ENCODE measurements around the gene CDX1.

CDX1 gene

GRCh38 chr5:150184990-150185912 is 18.7 kb downstream of the CDX1 start:
- DNase-seq = no peak

DNA sequence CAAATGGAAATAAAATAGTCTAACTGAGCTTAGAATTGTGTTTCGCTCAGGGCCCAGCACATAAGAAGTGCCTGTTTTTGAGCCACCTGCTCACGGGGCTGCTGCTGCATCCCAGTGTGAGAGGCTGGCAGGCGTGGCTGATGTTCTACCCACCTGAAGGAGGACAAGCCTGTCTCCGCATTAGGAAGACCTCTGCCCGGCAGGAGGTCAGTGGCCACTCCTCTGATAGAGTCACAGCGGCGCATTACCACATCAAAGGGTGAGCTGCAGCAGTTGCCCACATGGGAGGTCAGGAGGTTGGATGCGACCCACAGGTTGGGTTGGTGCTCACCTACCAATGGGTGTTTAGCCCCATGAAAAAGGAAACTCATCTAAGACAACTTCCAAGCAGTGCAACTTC is 19.6 kb downstream of the CDX1 start:
- DNase-seq = no peak

DNA sequence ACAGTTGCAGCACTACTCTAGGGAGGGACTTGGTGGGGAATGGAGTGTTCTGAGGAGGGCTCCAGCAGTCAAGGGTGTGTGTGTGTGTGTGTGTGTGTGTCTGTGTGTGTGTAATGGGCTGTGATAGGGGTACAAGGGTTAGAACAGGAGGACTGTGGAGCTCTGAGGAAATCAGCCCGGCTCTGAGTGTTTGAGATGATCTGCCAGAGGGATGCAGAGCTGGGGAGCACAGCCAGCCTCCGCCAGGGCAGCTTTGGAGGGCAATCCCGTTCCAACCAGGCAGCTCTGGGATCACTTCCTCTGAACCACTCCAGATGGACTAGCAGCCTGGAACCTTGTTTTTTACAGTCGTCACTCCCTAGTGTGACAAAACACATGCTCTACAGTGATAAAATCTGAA is 20.3 kb downstream of the CDX1 start:
- no peak for DNase-seq

DNA sequence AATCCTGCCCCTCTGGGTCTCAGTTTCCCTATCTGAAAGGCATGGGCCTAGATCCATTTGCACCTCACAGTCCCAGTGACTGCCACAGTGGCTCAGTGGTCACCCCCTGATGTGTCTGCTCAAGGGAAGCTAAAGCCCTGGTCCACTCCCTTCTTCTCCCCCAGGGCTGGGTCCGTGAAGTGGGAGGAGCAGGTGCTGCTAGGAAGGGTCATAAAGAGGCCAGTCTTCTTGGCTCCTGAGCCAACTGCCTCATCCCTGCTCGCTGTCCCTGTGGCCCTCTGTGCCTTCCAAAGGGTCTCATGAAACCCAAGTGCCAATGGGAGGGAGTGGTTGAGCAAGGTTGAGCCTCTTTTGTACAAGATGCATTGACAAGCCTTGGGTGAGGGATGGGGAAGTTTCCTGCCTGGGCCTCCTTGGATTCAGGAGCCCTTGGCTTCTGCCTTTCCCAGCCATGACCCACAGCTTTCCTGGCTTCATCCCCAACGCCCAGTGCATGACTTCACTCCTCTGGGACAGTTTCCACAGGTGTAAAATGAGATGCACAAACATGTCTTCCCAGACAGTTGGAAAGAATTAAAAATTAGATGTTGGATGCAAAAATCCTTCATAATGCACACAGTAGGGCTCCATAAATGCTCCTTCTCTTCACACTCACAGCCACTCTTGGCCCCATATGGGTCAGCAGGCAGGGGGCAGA is 21.7 kb downstream of the CDX1 start:
- DNase-seq = no peak

DNA sequence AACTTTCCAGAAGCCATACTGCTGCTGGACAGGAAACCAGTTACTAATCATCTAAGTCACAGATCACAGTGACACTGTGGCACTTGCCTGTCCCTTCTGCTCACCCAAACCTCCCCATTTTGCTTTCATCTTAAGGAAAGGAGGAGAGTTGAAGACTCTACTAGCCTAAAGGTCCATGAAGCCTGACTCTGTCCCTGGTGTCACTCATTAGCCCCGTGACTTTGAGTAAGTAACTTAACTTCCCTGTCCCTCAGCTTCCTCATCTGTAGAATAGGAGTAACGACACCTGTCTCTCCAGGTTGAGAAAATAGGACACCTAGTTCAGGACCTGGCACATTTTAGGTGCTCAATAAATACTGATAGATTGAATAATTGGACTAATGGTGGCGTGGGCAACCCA is 22.7 kb downstream of the CDX1 start:
- no peak for DNase-seq

GRCh38 chr5:150189728-150190502 is 23.3 kb downstream of the CDX1 start, which contains the start of gene SLC6A7:
SLC6A7 (plus strand) TSS chr5:150190062; CDS start chr5:150190328, 266 bp downstream.
- DNase-seq = no peak

DNA sequence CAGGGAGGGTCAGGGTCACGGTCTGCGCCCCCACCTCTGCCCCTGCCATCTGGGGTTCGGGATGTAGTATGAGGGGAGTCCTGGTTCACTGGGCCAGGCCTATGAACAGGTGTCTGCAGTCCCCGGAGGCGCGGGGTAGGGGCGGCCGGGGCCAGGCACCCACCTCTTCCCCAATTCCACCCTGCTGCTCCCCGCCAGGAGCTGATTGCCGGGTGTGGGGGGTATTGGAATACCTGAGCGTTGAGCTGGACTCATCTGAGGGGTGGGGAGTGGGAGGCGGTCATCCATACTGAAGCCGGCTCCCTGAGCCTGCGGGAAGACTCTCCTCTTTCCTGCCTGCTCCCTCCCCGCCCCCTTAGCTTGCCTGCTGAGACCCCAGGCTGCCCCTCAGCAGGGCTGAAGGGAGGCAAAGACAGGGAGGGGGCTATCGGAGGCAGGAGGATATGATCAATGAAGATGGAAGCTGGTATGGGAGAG is 24.0 kb downstream of the CDX1 start:
- DNase-seq = no peak

DNA sequence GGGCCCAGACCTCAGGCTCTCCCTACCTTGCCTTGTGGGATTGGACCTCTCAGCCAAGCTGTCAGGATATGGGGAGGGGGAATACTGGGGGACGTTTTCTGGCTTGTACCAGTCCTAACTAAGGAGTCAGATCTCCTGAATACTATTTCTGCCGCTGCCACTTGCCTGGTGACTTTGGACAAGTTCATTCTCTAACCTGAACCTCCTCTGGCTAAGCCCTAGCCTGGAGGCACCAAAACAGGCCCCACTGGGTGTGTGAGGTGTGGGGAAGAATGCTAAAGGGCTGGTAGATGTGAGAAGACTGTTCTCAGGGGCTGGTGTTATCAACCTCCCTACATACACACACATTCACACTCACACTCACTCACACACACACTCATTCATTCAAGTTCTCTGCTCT is 24.4 kb downstream of the CDX1 start:
- no peak for DNase-seq

- DNase-seq = no peak
These were observed 25.9 kb downstream of the CDX1 start for GRCh38 chr5:150192462-150192861.

- DNase-seq = no peak
These were observed 29.3 kb downstream of the CDX1 start for GRCh38 chr5:150195736-150196485.

GRCh38 chr5:150196514-150196913 is 29.9 kb downstream of the CDX1 start:
- DNase-seq = no peak

DNA sequence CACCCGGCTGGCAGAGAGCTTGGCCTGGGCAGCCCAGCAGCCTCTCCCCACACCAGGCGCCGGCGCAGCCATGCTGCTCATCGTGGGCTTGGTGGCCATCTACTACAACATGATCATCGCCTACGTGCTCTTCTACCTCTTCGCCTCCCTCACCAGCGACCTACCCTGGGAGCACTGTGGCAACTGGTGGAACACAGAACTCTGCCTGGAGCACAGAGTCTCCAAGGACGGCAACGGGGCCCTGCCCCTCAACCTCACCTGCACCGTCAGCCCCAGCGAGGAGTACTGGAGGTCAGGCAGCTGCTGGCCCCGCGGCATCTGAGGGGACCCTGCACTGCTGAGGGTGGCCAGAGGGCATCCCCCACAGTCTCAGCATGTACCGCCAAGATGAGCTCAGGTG is 30.4 kb downstream of the CDX1 start:
- no peak for DNase-seq

- DNase-seq = no peak
These were observed 30.9 kb downstream of the CDX1 start for GRCh38 chr5:150197476-150197875.

DNA sequence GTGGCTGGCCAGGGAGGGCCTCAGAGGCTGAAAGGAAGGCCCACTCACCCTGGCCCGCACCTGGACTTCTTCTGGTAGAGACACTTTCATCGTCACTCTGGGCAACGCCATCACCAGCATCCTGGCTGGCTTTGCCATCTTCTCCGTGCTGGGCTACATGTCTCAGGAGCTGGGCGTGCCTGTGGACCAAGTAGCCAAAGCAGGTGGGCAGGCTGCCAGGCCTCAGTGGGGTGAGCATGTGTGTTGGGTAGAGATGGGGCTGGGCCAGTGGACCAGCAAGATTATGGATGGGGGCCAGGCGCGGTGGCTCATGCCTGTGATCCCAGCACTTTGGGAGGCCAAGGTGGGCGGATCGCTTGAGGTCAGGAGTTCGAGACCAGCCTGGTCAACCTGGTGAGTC is 35.9 kb downstream of the CDX1 start:
- DNase-seq = no peak

DNA sequence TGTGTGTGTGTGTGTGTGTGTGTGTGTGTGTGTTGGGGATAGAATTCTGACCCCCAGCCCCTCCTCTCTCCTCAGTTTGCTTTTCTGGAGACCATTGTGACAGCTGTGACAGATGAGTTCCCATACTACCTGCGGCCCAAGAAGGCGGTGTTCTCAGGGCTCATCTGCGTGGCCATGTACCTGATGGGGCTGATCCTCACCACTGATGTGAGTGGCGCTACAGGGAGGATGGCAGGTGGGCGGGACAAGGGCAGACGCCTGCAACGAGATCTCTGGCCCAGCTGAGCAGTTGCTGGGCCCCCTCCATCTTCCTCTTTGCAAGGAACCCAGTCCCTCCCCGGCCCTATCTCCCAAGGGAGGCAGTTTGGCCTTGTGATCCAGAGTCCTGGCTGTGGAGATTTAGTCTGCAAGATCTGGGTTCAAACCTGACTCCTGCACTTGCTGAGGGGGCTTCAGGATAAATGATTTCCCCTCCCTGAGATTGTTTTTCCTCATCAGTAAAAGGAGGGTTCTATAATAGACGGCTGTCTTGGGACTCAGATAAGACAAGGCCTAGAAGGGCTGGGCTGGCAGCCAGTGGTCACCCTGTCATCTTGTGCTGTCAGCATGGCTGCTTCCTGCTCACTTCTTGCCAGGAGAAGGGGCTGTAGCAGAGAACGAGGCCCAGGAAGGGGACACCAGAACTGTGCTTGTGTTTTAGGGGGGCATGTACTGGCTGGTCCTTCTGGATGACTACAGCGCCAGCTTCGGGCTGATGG is 37.4 kb downstream of the CDX1 start:
- no peak for DNase-seq

DNA sequence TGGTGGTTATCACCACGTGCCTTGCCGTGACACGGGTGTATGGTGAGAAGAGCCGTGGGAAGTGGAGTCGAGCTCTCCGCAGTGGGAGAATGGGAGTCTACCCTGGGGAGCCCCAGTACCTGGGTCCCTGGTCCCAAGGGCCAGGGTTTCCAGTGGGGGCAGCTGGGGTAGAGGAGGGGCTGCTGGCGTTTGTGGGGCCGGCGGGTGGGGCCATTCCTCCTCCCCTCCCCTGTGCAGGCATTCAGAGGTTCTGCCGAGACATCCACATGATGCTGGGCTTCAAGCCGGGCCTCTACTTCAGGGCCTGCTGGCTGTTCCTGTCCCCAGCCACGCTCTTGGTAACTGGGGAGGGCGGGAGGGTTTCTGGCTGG is 38.0 kb downstream of the CDX1 start:
- no peak for DNase-seq

DNA sequence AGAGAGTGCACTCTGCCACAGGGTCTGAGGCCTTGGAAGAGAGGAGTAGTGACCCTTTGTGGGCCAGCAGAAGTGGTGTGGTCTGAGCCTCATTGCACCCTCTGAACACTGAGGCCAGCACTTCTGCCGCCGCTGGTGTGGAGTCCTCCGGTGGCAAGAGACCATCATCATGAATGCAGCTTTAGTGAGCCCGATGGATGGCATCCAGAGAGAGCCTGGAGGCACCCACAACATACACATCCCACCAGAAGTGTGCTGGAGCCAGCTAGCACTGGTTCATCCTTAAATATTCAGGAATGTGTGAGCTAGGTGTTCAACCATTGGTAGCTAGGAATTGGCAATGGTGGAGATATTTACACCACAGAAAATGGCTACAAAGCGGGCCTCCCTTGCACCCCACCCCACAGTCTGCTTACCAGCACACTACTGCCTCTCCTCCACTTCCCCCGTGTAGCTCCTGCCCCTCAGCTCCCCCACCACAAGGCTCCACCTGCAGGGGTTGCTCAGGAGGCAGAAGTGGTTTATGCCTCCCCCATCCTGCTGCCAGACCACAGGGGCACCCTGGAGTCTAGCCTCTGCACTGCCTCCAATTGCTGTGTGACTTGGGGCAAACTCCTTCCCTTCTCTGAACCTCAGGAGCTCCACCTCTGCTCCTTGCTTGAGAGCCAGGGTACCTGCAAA is 39.7 kb downstream of the CDX1 start:
- no peak for DNase-seq

- no peak for DNase-seq
These were observed 40.2 kb downstream of the CDX1 start for GRCh38 chr5:150206779-150207115.

DNA sequence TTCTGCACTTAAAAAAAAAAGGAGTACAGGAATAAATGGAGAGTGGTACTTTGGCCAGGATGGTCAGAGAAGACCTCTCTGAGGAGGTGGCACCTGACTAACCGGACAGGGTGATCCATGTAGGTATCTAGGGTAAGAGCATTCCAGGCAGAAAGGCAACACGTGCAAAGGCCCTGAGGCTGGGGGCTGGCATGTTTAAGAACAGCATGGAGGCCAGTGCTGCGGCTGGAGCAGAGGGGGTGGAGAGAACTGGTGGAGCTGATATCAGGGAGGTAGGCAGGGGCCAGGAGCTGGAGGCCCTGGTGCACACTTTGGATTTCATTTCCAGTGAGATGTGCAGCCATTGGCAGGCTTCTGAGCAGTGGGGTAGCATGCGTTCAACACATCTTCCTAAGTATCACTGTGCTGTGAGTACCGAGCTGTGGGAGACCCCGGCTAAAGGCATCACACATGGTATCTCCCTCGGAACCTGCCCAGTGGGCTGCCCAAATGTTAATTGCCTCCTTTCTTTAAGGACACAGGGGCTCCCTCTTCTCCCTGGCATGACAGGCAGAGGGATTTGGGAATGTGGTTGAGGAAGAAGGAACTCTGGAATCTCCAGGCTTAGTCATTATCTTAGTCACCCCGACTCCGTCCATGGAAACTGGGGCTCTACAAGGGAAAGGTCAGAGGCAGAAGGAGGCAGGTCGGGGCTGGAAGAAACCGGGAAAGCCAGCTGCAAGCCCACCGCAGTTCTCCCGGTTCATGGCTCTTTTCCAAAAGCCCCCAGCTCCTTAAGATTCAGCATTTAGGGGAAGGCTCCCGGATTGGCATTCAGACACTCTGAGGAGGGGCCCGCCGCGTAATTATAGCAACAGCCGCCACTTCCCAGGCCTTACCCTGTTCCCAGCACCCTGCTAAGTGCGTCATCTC is 41.9 kb downstream of the CDX1 start:
- no peak for DNase-seq

DNA sequence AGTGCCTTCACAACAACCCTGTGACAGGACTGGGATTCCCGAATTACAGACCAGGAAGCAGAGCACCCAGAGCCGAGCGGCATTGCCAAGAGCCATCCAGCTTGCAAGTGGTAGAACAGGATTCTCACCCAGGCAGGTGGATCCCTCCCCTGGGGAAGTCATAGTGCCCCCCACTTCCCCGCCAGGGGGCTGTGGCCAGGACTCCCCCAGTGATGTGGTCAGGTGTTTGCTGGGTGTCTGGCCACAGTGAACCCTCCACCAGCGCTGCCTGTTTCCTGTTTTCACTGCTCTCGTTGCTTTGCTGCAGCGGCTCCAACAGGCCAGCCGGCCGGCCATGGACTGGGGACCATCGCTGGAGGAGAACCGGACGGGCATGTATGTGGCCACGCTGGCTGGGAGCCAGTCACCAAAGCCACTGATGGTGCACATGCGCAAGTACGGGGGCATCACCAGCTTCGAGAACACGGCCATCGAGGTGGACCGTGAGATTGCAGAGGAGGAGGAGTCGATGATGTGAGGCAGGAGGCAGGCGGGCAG is 42.6 kb downstream of the CDX1 start:
- no peak for DNase-seq

All from activated effector memory CD4-positive, alpha-beta T cell treated with Interleukin-2 at 50 U/mL for 16 hours (primary cell).